B cell (primary cell): ENCODE measurements around the gene CUL9.

Experiments used
- EZH2 ChIP-seq: IDR thresholded peaks from 2 replicates; pipeline ENCODE4 v1.6.1; 2012; ENCODE audit warnings: borderline replicate concordance, low read depth, mild to moderate bottlenecking, moderate library complexity, low read length; ENCODE audit not compliant: insufficient read depth, poor library complexity, severe bottlenecking
- TF ChIP-seq, protein P1 (sequence below): fragments of 200-600 bp; IDR thresholded peaks from one replicate; pipeline ENCODE4 v1.8.0; 2022; ENCODE audit warnings: antibody characterized with exemption, mild to moderate bottlenecking

DNA sequence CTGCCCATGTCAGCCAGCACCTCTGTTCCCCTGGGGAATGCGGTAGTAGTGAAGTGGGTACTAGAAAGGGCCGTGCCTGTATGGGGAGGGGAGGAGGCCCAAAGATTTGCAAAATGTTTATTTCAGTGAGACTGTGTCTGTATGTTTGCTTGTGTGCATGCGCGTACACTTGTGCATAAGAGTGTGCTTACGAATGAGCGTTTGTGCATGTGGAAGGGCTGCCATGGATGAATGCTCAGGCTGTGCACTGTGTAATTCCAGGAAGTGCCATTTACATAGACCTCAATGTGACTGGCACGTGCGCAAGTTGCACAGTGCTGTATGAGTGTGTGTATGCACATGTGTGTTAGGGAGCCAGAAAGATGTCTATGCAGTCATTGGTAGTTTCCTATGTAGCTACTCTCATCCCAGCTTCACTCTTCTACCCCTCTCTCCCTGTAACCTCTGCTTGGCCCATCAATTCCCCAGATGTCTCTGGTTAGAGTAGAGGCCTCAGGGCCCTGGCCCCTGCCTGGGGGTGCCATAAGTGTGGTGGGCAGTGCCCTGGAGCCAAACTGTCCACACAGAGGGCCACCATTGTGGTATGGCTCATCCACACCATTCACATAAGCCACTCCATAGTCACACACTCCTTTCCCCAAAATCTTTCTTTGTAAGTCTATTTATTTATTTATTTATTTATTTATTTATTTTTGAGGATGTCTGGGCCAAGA is 89.3 kb downstream of the CUL9 start:
- TF ChIP-seq, protein P1, sequence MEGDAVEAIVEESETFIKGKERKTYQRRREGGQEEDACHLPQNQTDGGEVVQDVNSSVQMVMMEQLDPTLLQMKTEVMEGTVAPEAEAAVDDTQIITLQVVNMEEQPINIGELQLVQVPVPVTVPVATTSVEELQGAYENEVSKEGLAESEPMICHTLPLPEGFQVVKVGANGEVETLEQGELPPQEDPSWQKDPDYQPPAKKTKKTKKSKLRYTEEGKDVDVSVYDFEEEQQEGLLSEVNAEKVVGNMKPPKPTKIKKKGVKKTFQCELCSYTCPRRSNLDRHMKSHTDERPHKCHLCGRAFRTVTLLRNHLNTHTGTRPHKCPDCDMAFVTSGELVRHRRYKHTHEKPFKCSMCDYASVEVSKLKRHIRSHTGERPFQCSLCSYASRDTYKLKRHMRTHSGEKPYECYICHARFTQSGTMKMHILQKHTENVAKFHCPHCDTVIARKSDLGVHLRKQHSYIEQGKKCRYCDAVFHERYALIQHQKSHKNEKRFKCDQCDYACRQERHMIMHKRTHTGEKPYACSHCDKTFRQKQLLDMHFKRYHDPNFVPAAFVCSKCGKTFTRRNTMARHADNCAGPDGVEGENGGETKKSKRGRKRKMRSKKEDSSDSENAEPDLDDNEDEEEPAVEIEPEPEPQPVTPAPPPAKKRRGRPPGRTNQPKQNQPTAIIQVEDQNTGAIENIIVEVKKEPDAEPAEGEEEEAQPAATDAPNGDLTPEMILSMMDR: no peak
- TF ChIP-seq EZH2: no peak
